Activated naive CD4-positive, alpha-beta T cell treated with anti-CD3 and anti-CD28 coated beads for 36 hours (primary cell): ENCODE results near the gene FAS. TPM values are rescaled to one million over a fixed set of nuclear protein-coding genes. Genes with fewer than 3 reads are reported as not detected.
A peak's percentile ranks its signal among the peaks of the same experiment; 100 is the strongest.

Experiments
- CTCF ChIA-PET: fragments of 350-600 bp; sonication (Branson Sonifier 250); formaldehyde crosslinking; loops from one replicate; lab custom pipeline; 2021; ENCODE audit warnings: antibody characterized with exemption; lab: Charles Lee
- DNase-seq: peaks from one replicate; pipeline ENCODE4 v3.0.0-alpha.2; 2020
- H3K27ac Mint-ChIP-seq: one replicate; pipeline ENCODE4 v1.8.0; 2021; ENCODE audit warnings: mild to moderate bottlenecking, mixed read lengths
- H3K27me3 Mint-ChIP-seq: one replicate; pipeline ENCODE4 v1.8.0; 2021; ENCODE audit warnings: low read depth, mixed read lengths
- H3K36me3 Mint-ChIP-seq: one replicate; pipeline ENCODE4 v1.8.0; 2021; ENCODE audit warnings: low read depth, mixed read lengths
- H3K4me1 Mint-ChIP-seq: one replicate; pipeline ENCODE4 v1.8.0; 2021; ENCODE audit warnings: low read depth, mixed read lengths
- H3K4me3 Mint-ChIP-seq: one replicate; pipeline ENCODE4 v1.8.0; 2021; ENCODE audit warnings: mild to moderate bottlenecking, moderate library complexity, mixed read lengths
- H3K9me3 Mint-ChIP-seq: one replicate; pipeline ENCODE4 v1.8.0; 2021; ENCODE audit warnings: mixed read lengths
- intact Hi-C: fragments of 100-400 bp; cut with micrococcal nuclease; formaldehyde crosslinking; loops from one replicate; pipeline ENCODE4 v1.15.1; 2023
- total RNA-seq, 2 experiments: library from RNA; stranded (reverse); gene quantifications; one replicate each; pipeline ENCODE4 v1.2.3, GENCODE V29; 2021

Gene FAS
- total RNA-seq, 2 experiments from 2014 or later, result 69.3 to 72.9 TPM

DNA sequence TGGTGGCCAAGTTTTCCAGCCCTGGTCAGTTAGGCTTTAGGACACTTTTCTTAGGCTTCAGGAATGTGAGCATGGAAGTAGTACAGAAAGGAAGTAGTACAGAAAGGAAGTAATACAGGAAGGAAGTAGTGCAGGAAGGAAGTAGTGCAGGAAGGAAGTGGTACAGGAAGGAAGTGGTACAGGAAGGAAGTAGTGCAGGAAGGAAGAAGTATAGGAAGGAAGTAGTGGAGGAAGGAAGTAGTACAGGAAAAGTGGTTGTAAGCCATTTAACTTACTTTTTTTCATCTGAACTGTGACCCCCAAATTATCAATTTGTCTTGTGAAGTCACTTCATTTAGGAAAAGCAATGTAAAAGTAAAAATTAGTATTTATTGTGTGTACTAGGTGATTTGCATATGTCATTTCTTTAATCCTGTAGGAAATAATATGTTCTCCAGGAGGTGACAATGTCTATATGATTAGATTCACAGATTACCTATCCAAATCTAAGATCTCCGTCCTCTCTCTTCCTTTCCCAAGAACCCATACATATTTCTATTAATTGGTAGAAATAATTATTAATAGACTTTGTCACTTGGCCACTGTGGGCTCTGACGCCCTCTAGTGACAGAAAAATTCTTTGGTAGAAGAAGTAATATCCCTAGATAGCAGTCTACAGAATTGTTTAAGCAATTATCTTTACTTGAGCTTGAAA, 3.9 kb upstream of the FAS start:
- Mint-ChIP-seq H3K27me3 (no peaks in the 10 kb centered on the region), H3K9me3 (peaks cover 5% of the 10 kb centered on the region), H3K4me1 (peaks cover 35% of the 10 kb centered on the region), H3K4me3 (no peak overlapping the region), H3K27ac (no peak overlapping the region), H3K36me3 (peaks cover 7% of the 10 kb centered on the region)
- DNase-seq, result no peak
- CTCF ChIA-PET, result interaction anchor here (0.6 to 2.3 kb wide), 24 partner anchors 8 to 396 kb away, joined by 3 to 25 read pairs (median 4); no protein-coding TSS in a partner anchor
- intact Hi-C loops, result loop anchor here (1.0 to 2.0 kb wide), 2 partner anchors 14 to 51 kb away; no protein-coding TSS in a partner anchor

GRCh38 chr10:88987243-88987725, 3.3 kb upstream of the FAS start:
- peaks cover 35% of the 10 kb centered on the region for H3K4me1 Mint-ChIP-seq
- DNase-seq, result peak; percentile 39
- intact Hi-C loops, result loop anchor here (1.0 to 2.0 kb wide), 2 partner anchors 14 to 52 kb away; no protein-coding TSS in a partner anchor
- CTCF ChIA-PET, result interaction anchor here (0.6 to 2.3 kb wide), 24 partner anchors 9 to 397 kb away, joined by 3 to 25 read pairs (median 4); no protein-coding TSS in a partner anchor
- peaks cover 13% of the 10 kb centered on the region for H3K36me3 Mint-ChIP-seq
- peaks cover 5% of the 10 kb centered on the region for H3K9me3 Mint-ChIP-seq
- no peaks in the 10 kb centered on the region for H3K27me3 Mint-ChIP-seq
- no peak overlapping the region for H3K27ac Mint-ChIP-seq
- no peak overlapping the region for H3K4me3 Mint-ChIP-seq

DNA sequence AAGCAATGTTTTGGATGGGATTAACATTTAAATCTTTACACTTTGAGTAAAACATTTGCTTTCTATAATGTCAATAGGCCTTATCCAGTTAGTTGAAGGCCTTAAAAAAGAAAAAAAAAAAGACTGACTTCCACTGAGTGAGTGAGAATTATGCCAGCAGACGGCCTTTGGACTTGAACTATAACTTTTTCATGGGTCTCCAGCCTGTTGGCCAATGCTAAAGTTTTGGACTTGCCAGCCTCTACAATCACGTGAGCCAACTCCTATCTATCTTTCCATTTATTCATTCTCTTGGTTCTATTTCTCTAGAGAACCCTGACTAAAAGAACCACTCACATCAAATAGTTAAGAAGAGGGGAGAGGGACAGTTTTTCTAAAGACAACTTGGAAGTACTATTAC, 2.8 kb upstream of the FAS start:
- Mint-ChIP-seq H3K36me3 (peaks cover 14% of the 10 kb centered on the region), H3K4me1 (peaks cover 38% of the 10 kb centered on the region), H3K27ac (peak overlapping the region; percentile 25), H3K27me3 (no peaks in the 10 kb centered on the region), H3K4me3 (no peak overlapping the region), H3K9me3 (peaks cover 5% of the 10 kb centered on the region)
- intact Hi-C loops, result loop anchor here (1.0 to 2.0 kb wide), 2 partner anchors 13 to 53 kb away; no protein-coding TSS in a partner anchor
- no peak for DNase-seq
- CTCF ChIA-PET, result interaction anchor here (0.7 to 2.3 kb wide), 14 partner anchors 9 to 397 kb away, joined by 3 to 25 read pairs (median 4); no protein-coding TSS in a partner anchor

- intact Hi-C loops, result no loop called here
Observed at GRCh38 chr10:88989423-88989822, 1.2 kb upstream of the FAS start.

DNA sequence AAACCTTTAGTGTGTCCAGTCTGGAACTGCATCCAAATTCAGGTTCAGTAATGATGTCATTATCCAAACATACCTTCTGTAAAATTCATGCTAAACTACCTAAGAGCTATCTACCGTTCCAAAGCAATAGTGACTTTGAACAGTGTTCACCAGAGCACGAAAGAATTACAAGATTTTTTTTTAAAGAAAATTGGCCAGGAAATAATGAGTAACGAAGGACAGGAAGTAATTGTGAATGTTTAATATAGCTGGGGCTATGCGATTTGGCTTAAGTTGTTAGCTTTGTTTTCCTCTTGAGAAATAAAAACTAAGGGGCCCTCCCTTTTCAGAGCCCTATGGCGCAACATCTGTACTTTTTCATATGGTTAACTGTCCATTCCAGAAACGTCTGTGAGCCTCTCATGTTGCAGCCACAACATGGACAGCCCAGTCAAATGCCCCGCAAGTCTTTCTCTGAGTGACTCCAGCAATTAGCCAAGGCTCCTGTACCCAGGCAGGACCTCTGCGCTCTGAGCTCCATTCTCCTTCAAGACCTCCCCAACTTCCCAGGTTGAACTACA, 694 bp upstream of the FAS start:
- intact Hi-C loops, result loop anchor here (1.0 to 5.0 kb wide), 13 partner anchors 11 to 1173 kb away; partner anchors contain the start of genes ATAD1, CH25H, IFIT5 and KIF20B
- H3K4me1 Mint-ChIP-seq, result peaks cover 39% of the 10 kb centered on the region

More at GRCh38 chr10:88989423-88989822, 1.2 kb upstream of the FAS start:
- Mint-ChIP-seq H3K4me3 (peak overlapping the region; percentile 20), H3K4me1 (peaks cover 43% of the 10 kb centered on the region), H3K27me3 (no peaks in the 10 kb centered on the region), H3K36me3 (peaks cover 17% of the 10 kb centered on the region), H3K27ac (no peak overlapping the region), H3K9me3 (peaks cover 5% of the 10 kb centered on the region)
- DNase-seq, result no peak
- CTCF ChIA-PET, result interaction anchor here (1.0 to 4.7 kb wide), 6 partner anchors 18 to 229 kb away, joined by 3 to 28 read pairs (median 6); no protein-coding TSS in a partner anchor

GRCh38 chr10:88991161-88991898, 732 bp downstream of the FAS start:
- intact Hi-C loops, result loop anchor here (1.0 to 5.0 kb wide), 9 partner anchors 37 to 1174 kb away; partner anchors contain the start of genes ATAD1, IFIT5, RNLS and STAMBPL1
- Mint-ChIP-seq H3K9me3 (peaks cover 4% of the 10 kb centered on the region), H3K4me1 (peaks cover 53% of the 10 kb centered on the region), H3K27ac (peak overlapping the region; percentile 98), H3K36me3 (peaks cover 18% of the 10 kb centered on the region), H3K4me3 (peak overlapping the region; percentile 92), H3K27me3 (no peaks in the 10 kb centered on the region)
- CTCF ChIA-PET, result interaction anchor here (0.6 to 4.7 kb wide), 10 partner anchors 10 to 227 kb away, joined by 3 to 28 read pairs (median 7); no protein-coding TSS in a partner anchor
- DNase-seq, result peak; percentile 84

More for the DNA sequence above, 694 bp upstream of the FAS start:
- peaks cover 17% of the 10 kb centered on the region for H3K36me3 Mint-ChIP-seq
- H3K27me3 Mint-ChIP-seq, result no peaks in the 10 kb centered on the region
- peak overlapping the region; percentile 98 for H3K27ac Mint-ChIP-seq
- peaks cover 5% of the 10 kb centered on the region for H3K9me3 Mint-ChIP-seq
- DNase-seq, result no peak
- CTCF ChIA-PET, result interaction anchor here (0.6 to 4.7 kb wide), 12 partner anchors 11 to 579 kb away, joined by 3 to 28 read pairs (median 5); no protein-coding TSS in a partner anchor
- H3K4me3 Mint-ChIP-seq, result peak overlapping the region; percentile 92

GRCh38 chr10:88991899-88992320, 1.3 kb downstream of the FAS start:
- CTCF ChIA-PET, result interaction anchor here (0.6 to 4.7 kb wide), 8 partner anchors 9 to 156 kb away, joined by 3 to 28 read pairs (median 4); no protein-coding TSS in a partner anchor
- Mint-ChIP-seq H3K4me1 (peaks cover 54% of the 10 kb centered on the region), H3K36me3 (peaks cover 19% of the 10 kb centered on the region), H3K27ac (peak overlapping the region; percentile 98), H3K4me3 (peak overlapping the region; percentile 92), H3K9me3 (peaks cover 2% of the 10 kb centered on the region), H3K27me3 (no peaks in the 10 kb centered on the region)
- no peak for DNase-seq
- intact Hi-C loops, result loop anchor here (1.0 to 5.0 kb wide), 9 partner anchors 37 to 1175 kb away; partner anchors contain the start of genes ATAD1, IFIT5, RNLS and STAMBPL1

- CTCF ChIA-PET, result interaction anchor here (0.6 to 4.7 kb wide), 5 partner anchors 20 to 68 kb away, joined by 3 to 28 read pairs (median 5); no protein-coding TSS in a partner anchor
- Mint-ChIP-seq H3K4me1 (peaks cover 50% of the 10 kb centered on the region), H3K27me3 (no peaks in the 10 kb centered on the region), H3K27ac (peak overlapping the region; percentile 67), H3K9me3 (peaks cover under 1% of the 10 kb centered on the region), H3K4me3 (peak overlapping the region; percentile 70), H3K36me3 (peaks cover 20% of the 10 kb centered on the region)
- DNase-seq, result no peak
- intact Hi-C loops, result loop anchor here (5.0 kb wide), 2 partner anchors 411 to 1176 kb away; partner anchors contain the start of genes ATAD1 and RNLS
Observed at GRCh38 chr10:88992921-88993524, 2.4 kb downstream of the FAS start.

GRCh38 chr10:88994019-88994418, 3.4 kb downstream of the FAS start:
- no peaks in the 10 kb centered on the region for H3K9me3 Mint-ChIP-seq
- peaks cover 20% of the 10 kb centered on the region for H3K36me3 Mint-ChIP-seq
- no peak for DNase-seq
- no peaks in the 10 kb centered on the region for H3K27me3 Mint-ChIP-seq
- H3K4me1 Mint-ChIP-seq, result peaks cover 50% of the 10 kb centered on the region
- peak overlapping the region; percentile 46 for H3K27ac Mint-ChIP-seq
- CTCF ChIA-PET, result interaction anchor here (0.6 to 4.7 kb wide), 5 partner anchors 21 to 61 kb away, joined by 3 to 28 read pairs (median 5); no protein-coding TSS in a partner anchor
- intact Hi-C loops, result loop anchor here (5.0 kb wide), 2 partner anchors 412 to 1177 kb away; partner anchors contain the start of genes ATAD1 and RNLS
- H3K4me3 Mint-ChIP-seq, result no peak overlapping the region

GRCh38 chr10:88995156-88995876, 4.7 kb downstream of the FAS start:
- H3K4me3 Mint-ChIP-seq, result peak overlapping the region; percentile 2
- peaks cover 47% of the 10 kb centered on the region for H3K4me1 Mint-ChIP-seq
- peak overlapping the region; percentile 28 for H3K27ac Mint-ChIP-seq
- H3K9me3 Mint-ChIP-seq, result no peaks in the 10 kb centered on the region
- H3K36me3 Mint-ChIP-seq, result peaks cover 20% of the 10 kb centered on the region
- CTCF ChIA-PET, result interaction anchor here (0.6 to 2.2 kb wide), 6 partner anchors 31 to 88 kb away, joined by 3 to 9 read pairs (median 4); no protein-coding TSS in a partner anchor
- no peaks in the 10 kb centered on the region for H3K27me3 Mint-ChIP-seq
- no peak for DNase-seq
- intact Hi-C loops, result no loop called here
